ENCODE data around the gene ZNF708.
"Not testable (repeated sequence)": the region's sequence is repeated elsewhere in the genome, so short reads cannot be mapped to it uniquely, and the experiment has no call there.

Gene ZNF708

GRCh38 chr19:21259421-21260124 is 69.6 kb downstream of the ZNF708 start:
- not testable (repeated sequence) for DNase-seq

- DNase-seq, result no peak
Measured at GRCh38 chr19:21256722-21257121, 72.5 kb downstream of the ZNF708 start.

Data from NCI-H510A treated with DMSO at 0.1 percent for 48 hours (cell line).